ENCODE measurements around the gene CDH4. TPM values are rescaled to one million over a fixed set of nuclear protein-coding genes. Genes with fewer than 3 reads are reported as not detected.

Gene CDH4
- total RNA-seq, 1 experiment from 2014 or later = not detected

DNA sequence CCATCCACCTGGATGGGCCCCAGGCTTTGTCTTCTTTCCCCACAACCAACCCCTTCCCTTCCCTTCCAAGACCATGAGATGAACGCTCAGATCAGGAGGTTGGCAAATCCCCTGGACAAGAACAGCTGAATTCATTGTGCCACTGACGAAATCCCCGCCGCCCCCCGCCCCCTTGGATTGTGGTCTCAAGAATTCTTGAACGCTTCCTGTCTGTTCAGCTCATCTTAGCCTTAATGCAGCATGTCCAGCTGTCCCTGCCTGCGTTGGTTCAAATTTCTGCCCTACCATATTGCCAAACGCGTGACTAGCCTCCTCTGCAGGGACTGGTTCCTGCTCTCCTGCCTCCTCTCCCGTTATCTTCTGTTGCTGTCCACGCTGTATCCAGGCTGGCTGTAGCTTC lies 133.2 kb downstream of the CDH4 start:
- CTCF ChIA-PET = interaction anchor here (0.6 kb wide), 1 partner anchor 57 kb away, joined by 3 read pairs; no protein-coding TSS in a partner anchor
- BruUV-seq (replicated peaks) = no TSS peak
- DNase-seq = no peak

GRCh38 chr20:61385731-61386130 lies 133.7 kb downstream of the CDH4 start:
- Histone ChIP-seq H3K9me3 (peaks cover 9% of the 10 kb centered on the region), H3K27me3 (replicated peaks; ENCODE audit: control insufficient read depth, insufficient read depth, low read length) (no peaks in the 10 kb centered on the region), H3K4me1 (no peaks in the 10 kb centered on the region), H3K36me3 (ENCODE audit: control insufficient read depth, insufficient read depth, low read length) (no peaks in the 10 kb centered on the region), H3K4me3 (ENCODE audit: low read depth, low read length) (no peak overlapping the region)
- Mint-ChIP-seq H3K4me1 (ENCODE audit: low read depth, unreplicated experiment) (no peaks in the 10 kb centered on the region), H3K9me3 (ENCODE audit: unreplicated experiment) (peaks cover 36% of the 10 kb centered on the region), H3K4me3 (ENCODE audit: unreplicated experiment) (no peak overlapping the region), H3K27me3 (ENCODE audit: insufficient read depth, unreplicated experiment) (peaks cover 8% of the 10 kb centered on the region), H3K36me3 (ENCODE audit: insufficient read depth, unreplicated experiment) (no peaks in the 10 kb centered on the region), H3K27ac (ENCODE audit: unreplicated experiment) (no peak overlapping the region)
- no peak for TF ChIP-seq CTCF (IDR thresholded peaks at IDR 0.05; ENCODE audit: insufficient read depth in 1 of 2, low read depth in 1 of 2, low read length in 1 of 2, severe bottlenecking in 1 of 2, unreplicated experiment in 1 of 2)
- POLR2A ChIA-PET = no interaction called here
- CTCF ChIA-PET = interaction anchor here (0.6 kb wide), 1 partner anchor 57 kb away, joined by 3 read pairs; no protein-coding TSS in a partner anchor
- intact Hi-C loops (cut with micrococcal nuclease; ENCODE audit: unreplicated experiment) = no loop called here
- no peak for DNase-seq
- no TSS peak for BruUV-seq (replicated peaks)

More for the DNA sequence above, 133.2 kb downstream of the CDH4 start:
- Histone ChIP-seq H3K9me3 (peaks cover 9% of the 10 kb centered on the region), H3K4me3 (ENCODE audit: low read depth, low read length) (no peak overlapping the region), H3K27me3 (replicated peaks; ENCODE audit: control insufficient read depth, insufficient read depth, low read length) (no peaks in the 10 kb centered on the region), H3K4me1 (no peaks in the 10 kb centered on the region), H3K36me3 (ENCODE audit: control insufficient read depth, insufficient read depth, low read length) (no peaks in the 10 kb centered on the region)
- H3K27me3 Mint-ChIP-seq (ENCODE audit: insufficient read depth, unreplicated experiment) = peaks cover 8% of the 10 kb centered on the region
- no peaks in the 10 kb centered on the region for H3K36me3 Mint-ChIP-seq (ENCODE audit: insufficient read depth, unreplicated experiment)
- intact Hi-C loops (cut with micrococcal nuclease; ENCODE audit: unreplicated experiment) = no loop called here
- no peak for TF ChIP-seq CTCF (IDR thresholded peaks at IDR 0.05; ENCODE audit: insufficient read depth in 1 of 2, low read depth in 1 of 2, low read length in 1 of 2, severe bottlenecking in 1 of 2, unreplicated experiment in 1 of 2)
- H3K4me1 Mint-ChIP-seq (ENCODE audit: low read depth, unreplicated experiment) = no peaks in the 10 kb centered on the region
- peaks cover 36% of the 10 kb centered on the region for H3K9me3 Mint-ChIP-seq (ENCODE audit: unreplicated experiment)
- H3K27ac Mint-ChIP-seq (ENCODE audit: unreplicated experiment) = no peak overlapping the region
- POLR2A ChIA-PET = no interaction called here
- H3K4me3 Mint-ChIP-seq (ENCODE audit: unreplicated experiment) = no peak overlapping the region

DNA sequence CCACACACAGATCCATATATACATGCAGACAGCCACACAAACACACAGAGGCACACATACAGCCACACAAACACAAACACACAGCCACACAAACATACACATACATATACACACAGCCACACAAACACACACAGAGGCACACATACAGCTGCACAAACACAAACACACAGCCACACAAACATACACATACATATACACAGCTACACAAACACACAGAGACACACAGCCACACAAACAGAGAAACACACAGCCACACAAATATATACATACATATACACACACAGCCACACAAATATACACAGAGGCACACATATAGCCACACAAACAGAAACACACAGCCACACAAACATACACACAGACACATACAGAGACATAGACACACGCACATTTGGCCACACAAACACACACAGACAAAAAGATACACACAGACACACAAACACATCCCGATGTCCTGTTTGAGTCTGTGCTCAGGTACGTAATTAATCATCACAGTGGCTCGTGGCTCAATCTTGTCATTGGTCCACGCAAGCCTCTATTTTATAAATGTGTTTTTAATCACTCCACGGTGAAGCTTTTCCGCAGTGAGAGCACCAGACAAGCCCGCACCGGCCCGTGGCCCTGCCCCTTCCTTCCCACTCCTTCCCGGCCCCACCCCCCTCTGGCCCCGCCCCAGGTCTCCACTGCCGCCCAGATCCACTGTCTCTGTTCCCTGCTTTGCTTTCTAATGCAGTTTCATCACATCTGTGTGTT lies 135.3 kb downstream of the CDH4 start:
- Mint-ChIP-seq H3K27me3 (ENCODE audit: insufficient read depth, unreplicated experiment) (peaks cover 13% of the 10 kb centered on the region), H3K36me3 (ENCODE audit: insufficient read depth, unreplicated experiment) (no peaks in the 10 kb centered on the region), H3K4me3 (ENCODE audit: unreplicated experiment) (no peak overlapping the region), H3K9me3 (ENCODE audit: unreplicated experiment) (peaks cover 27% of the 10 kb centered on the region), H3K27ac (ENCODE audit: unreplicated experiment) (no peak overlapping the region), H3K4me1 (ENCODE audit: low read depth, unreplicated experiment) (no peaks in the 10 kb centered on the region)
- Histone ChIP-seq H3K4me3 (ENCODE audit: low read depth, low read length) (no peak overlapping the region), H3K9me3 (peaks cover 4% of the 10 kb centered on the region), H3K27me3 (replicated peaks; ENCODE audit: control insufficient read depth, insufficient read depth, low read length) (no peaks in the 10 kb centered on the region), H3K4me1 (no peaks in the 10 kb centered on the region), H3K36me3 (ENCODE audit: control insufficient read depth, insufficient read depth, low read length) (no peaks in the 10 kb centered on the region)
- no peak for DNase-seq
- intact Hi-C loops (cut with micrococcal nuclease; ENCODE audit: unreplicated experiment) = no loop called here
- no peak for TF ChIP-seq CTCF (IDR thresholded peaks at IDR 0.05; ENCODE audit: insufficient read depth in 1 of 2, low read depth in 1 of 2, low read length in 1 of 2, severe bottlenecking in 1 of 2, unreplicated experiment in 1 of 2)
- ChIA-PET CTCF (no interaction called here), POLR2A (no interaction called here)
- BruUV-seq (replicated peaks) = no TSS peak
